Activated effector memory CD4-positive, alpha-beta T cell treated with Interleukin-2 at 50 U/mL for 16 hours (primary cell): ENCODE data around the gene DMKN.

Source experiments
- DNase-seq: peaks from one replicate; pipeline ENCODE4 v3.0.0-alpha.2; 2020

DMKN gene

DNA sequence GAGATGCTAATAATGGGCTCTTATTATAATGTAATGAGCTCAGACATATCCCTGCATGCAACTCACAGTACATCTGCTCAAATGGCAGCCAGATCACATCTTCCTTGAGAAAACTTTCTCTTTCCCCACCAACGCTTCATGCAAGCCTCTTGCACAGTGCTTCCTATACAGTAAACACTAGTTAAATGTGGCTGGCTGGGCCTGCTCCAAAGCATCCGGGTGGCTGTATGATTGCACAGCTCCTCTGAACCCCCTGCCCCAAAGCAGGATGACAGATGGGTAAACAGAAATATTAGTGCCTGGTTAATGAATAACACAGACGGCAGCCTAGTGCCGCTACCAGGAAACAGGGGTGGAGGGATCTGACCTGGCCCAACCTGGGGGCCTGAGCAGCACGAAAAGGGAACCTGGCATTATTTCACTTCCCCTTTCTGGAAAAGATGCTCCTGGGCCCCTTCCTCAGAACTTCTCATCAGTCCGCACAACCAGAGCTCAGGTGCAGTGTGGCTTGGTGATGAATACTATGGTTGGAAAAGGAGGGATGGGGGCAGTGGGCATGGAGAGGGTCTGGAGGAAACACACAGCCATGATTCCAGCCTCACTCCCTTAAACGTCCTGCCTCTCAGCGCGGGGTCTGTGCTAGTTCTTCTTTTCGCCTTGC, 54.6 kb downstream of the DMKN start:
- DNase-seq: no peak

GRCh38 chr19:35458192-35458591, 55.3 kb downstream of the DMKN start:
- no peak for DNase-seq

DNA sequence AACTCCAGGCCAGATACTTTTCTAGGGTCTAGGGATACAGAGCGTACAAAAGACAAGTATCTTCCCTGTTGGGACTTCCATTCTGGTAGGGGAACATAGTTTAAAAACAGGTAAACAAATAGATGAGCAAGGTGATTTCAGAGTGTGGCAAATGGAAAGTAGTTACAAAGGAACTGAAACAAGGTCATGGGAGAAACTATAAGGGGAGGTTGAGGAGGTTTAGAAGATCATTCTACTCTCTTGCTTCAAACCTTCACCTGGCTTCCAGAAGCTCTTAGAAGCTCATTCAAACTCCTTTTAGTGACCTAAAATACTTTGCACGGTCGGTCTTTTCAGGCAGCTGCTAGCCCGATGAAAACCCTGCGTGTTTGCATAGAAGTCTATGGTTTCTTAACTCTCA, 56.3 kb downstream of the DMKN start:
- DNase-seq: no peak

DNA sequence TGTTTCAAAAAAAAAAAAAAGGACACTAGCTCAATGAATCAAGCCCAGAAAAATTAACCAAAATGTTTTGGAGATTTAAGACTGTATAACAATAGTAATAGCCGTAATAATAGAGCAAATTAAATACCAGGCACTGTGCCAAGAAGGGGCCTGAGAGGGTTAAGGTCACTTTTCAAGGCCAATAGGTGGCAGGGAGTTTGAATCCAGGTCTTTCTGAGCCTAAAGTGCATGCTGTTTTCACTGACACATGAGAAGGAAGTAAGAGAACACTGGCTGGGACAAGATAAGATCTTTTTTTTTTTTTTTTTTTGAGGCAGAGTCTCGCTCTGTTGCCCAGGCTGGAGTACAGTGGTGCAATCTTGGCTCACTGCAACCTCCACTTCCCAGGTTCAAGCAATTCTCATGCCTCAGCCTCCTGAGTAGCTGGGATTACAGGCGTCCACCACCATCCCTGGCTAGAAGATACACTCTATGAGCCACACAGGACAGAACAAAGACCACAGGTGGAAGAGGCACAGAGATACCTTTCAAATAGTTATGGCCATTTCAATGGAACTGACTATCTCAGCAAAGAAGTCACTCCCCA, 57.7 kb downstream of the DMKN start:
- DNase-seq: no peak

GRCh38 chr19:35454663-35455062, 58.8 kb downstream of the DMKN start:
- no peak for DNase-seq

DNA sequence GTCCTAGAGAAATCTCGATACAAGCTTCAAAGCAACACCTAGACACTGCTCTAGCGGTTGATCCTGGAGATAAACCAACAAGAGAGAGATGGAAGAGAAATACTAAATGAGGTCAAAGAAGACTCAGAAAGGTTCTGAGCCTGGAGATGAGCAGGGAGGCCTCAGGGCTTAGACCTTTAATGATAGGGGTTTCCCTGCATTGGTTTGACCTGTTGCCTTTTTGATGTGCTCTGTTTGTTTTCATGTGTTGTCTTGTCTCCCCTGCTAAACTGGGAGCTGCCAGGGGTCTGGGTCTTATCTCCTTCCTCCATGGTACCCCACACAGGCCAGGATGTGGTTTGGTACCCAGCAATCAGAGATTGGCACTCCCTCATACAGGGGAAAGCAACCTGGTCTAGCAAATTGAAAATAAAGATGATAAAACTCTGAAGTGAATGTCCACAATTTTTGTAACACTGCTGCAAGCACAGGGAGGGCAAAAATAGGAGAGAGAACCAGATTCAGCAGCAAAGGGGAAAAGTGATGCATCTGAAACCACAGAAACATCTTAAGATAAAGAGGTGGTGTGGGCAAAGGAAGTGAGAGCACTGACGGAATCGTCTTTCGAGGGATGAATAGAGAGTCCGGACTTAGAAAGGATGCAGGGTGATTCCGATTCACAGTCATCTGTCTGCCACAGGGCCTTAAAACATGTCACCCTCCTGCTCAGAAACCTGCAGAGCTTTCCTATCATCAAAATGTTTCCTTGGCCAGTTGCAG, 61.9 kb downstream of the DMKN start:
- DNase-seq: no peak

- no peak for DNase-seq
Measured at GRCh38 chr19:35449359-35450043, 63.9 kb downstream of the DMKN start.

- DNase-seq: no peak
Measured at GRCh38 chr19:35447606-35448469, 65.6 kb downstream of the DMKN start, which contains the start of gene FFAR2. Gene FFAR2 (plus strand): TSS chr19:35448257. CDS start chr19:35449715, 1,458 bp downstream.
